Fibroblast of skin of left quadriceps (primary cell): ENCODE data around the gene DEPDC1B.
"Not testable (repeated sequence)": the region's sequence is repeated elsewhere in the genome, so short reads cannot be mapped to it uniquely, and the experiment has no call there.

Source experiments
- DNase-seq, 2 experiments: peaks; one replicate each; pipeline ENCODE4 v3.0.0-alpha.2; 2013; ENCODE audit warnings: low read depth in 2 of 2

Gene DEPDC1B

DNA sequence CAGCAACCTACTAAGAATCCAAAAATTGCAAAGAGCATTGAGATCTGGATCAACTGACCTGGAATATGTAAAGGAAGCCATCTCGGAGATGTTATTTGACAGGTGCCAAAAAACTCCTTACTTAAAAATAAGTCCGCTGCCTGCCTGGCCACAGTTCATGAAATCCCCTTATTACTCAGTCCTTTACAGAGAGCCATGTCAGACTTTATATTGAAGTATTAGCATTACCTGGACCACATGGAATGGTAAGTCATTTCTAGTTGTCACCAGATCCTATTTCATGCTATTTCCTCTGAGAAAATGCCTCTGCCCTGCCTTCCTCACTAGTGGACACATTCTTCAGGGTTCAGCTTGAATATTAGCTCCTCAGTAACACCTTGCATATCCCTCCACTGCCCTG is 115.7 kb downstream of the DEPDC1B start:
- DNase-seq = no peak

DNA sequence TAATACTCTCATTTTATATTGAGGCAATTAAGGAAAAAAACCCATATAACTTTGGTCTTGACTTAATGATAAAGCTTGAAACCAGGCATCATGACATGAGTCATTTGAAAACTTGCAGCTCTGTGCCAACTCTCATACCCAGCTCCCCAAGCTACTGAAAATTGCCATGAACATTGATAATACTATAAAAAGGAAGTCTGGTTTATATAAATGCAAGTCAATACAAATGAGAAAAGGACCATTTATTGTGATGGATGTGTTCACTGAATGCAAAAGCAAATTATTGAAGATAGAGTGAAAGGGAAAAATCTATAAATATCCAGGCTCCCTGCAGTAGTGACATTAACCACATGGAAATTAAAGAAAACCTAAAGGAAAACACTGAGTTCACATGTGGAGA is 116.3 kb downstream of the DEPDC1B start:
- no peak for DNase-seq

DNA sequence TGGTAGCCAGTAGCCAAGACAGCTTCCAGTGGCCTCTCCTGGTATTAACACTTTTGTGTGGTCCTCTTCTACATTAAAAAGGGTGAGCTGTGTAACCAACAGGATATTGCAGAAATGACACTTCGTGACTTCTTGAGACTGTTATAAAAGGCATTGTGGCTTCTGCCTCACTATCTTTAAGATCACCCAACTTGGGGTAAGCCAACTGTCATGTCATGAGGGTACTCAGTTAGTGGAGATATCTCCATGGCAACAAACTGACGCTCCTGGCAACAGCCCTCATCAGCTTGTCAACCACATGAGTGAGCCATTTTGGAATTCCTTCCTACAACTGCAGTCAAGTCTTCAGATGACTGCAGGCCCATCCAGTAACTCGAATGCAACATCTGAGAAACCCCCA is 121.7 kb downstream of the DEPDC1B start:
- no peak for DNase-seq

DNA sequence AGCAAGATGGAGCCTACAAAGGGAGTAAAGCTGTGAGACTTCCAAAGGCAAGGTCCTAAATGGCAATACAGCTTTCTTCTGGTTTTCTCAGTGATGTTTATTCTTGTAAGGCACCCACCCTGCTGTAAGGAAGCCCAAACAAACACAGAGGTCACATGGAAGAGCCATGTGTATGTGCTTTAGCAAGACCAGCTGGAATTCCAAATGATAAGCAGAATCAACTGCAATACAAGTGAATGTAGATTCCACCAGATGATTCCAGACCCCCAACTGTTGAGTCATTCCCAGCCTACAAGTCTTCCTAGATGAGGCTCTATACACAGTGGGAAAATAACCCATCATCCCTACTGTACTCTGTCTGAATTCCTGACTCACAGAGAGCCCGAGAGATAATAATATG is 122.8 kb downstream of the DEPDC1B start:
- no peak for DNase-seq

DNA sequence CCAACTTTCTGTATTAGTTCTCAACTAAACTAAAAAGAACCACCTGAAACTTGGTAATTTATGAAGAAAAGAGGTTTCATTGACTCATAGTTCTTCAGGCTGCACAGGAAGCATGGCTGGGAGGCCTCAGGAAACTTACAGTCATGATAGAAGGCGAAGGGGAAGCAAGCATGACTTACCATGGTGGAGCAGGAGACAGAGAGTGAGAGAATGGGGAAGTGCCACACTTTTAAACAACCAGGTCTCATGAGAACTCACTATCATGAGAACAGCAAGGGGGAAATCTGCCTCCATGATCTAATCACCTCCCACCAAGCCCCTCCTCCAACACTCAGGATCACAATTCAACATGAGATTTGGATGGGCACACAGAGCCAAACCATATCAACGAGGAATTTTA is 123.5 kb downstream of the DEPDC1B start:
- DNase-seq = no peak

DNA sequence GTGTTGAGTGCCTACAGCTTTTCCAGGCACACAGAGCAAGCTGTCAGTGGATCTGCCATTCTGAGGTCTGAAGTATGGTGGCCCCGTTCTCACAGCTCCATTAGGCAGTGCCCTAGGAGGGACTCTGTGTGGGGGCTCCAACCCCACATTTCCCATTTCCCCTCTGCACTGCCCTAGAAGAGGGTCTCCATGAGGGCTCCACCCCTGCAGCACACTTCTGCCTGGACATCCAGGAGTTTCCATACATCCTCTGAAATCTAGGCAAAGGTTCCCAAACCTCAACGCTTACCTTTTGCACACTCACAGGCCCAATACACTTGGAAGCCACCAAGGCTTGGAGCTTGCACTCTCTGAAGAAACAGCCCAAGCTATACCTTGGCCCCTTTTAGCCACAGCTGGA is 131.3 kb downstream of the DEPDC1B start:
- no peak for DNase-seq

DNA sequence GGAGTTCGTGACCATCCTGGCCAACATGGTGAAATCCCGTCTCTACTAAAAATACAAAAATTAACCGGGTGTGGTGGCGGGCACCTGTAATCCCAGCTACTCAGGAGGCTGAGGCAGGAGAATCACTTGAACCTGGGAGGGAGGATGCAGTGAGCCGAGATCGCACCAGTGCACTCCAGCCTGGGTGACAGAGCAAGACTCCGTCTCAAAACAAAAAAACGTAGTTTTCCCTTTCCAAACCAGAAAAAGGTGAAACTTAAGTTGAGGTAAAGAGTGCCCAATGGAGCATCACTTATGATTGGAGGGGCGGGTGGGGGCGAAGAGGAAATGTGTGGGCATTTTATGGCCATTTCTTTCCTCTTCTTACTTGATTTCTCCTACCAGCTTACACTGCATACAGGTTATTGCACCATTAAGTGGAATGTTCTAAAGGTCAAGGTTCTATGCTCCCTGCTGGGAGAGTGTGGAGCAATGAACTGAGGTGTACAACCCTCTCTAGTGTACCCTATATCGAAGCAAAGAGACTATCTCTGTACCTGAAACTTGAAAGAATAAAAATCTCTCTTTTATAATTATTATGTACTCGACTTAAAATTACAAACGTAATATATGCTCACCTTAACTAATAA is 136.2 kb downstream of the DEPDC1B start:
- DNase-seq = no peak

DNA sequence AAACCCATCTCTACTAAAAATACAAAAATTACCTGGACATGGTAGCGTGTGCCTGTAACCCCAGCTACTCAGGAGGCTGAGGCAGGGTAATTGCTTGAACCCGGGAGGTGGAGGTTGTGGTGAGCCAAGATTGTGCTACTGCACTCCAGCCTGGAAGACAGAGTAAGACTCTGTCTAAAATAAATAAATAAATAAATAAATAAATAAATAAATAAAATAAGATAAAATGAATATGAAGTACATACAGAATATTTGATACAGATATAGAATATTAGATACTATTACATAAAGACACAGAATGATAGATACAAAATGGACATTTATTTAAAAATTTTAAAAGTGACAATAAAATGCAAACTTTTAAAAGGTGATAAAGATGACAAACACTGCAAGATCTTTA is 146.7 kb downstream of the DEPDC1B start:
- DNase-seq = not testable (repeated sequence)

DNA sequence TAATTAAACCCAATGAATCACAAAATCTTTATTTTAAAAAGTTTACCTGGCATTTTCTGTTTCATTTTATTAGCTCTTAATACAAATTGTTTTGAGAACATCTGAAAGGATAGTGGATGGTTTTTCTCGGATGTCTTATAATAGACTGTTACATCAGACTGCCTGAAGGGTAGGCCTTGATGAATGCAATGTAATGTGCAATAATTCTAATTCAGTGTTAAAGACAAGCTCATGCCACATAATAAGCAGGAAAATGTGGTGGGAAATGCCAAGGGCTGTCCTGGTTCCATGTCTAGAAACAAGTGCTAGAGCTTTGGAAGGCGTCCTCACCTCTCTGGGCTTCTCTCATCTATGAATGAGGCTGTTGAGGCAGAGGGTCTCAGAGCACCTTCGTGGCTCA is 148.1 kb downstream of the DEPDC1B start:
- DNase-seq = no peak

DNA sequence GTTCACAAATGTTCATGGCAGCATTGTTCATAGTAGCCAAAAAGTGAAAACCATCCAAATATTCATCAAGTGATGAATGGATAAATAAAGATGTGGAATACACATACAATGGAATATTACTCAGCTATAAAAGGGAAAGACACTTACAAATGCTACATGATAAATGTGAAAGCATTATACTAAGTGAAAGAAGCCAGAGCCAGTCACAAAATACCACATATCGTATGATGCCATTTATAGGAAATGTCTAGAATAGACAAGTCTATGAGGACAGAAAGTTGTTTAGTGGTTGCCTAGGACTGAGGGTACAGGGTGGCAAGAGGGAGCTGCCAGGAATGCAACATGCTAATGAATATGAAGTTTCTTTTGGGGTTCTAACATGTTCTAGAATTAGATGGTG is 148.7 kb downstream of the DEPDC1B start:
- no peak for DNase-seq

DNA sequence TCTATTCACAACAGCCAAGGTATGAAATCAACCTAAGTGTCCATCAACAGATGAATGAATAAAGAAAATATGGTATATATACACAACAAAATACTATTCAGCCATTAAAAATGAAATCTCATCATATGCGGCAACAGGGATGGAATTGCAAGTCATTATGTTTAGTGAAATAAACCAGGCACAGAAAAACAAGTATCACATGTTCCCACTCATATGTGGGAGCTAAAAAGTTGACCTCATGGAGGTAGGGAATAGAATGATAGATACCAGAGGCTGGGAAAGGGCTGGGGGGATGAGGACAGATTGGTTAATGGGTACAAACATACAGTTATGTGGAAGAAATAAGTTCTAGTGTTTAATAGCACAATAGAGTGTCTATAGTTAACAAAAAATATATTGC is 149.7 kb downstream of the DEPDC1B start:
- DNase-seq = no peak

DNA sequence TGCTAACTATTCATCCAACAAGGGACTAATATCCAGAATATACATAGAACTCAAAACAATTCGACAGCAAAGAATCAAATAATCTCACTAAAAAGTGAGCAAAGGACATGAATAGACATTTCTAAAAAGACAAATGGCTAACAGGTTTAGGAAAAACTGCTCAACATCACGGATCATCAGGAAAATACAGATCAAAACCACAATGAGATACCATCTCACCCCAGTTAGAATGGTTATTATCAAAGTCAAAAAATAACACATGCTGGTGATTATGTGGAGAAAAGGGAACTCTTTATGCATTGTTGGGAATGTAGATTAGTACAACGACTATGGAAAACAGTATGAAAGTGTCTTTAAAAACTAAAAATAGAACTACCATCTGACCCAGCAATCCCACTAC is 150.1 kb downstream of the DEPDC1B start:
- no peak for DNase-seq
